Fibroblast of pulmonary artery (primary cell): Measurements from ENCODE around the gene ATP10B.

Experiments
- DNase-seq: peaks from one replicate; pipeline ENCODE4 v3.0.0-alpha.2; 2010; ENCODE audit warnings: low read depth
- H3K4me3 ChIP-seq: replicated peaks from 2 replicates; pipeline ENCODE4 v1.5.1; 2011; ENCODE audit warnings: low read depth, mild to moderate bottlenecking, control low read depth, low read length, moderate library complexity
- TF ChIP-seq, protein P1 (sequence below): IDR thresholded peaks from 2 replicates; pipeline ENCODE4 v1.5.1; 2011; ENCODE audit warnings: mild to moderate bottlenecking, control low read depth, low read length, inconsistent platforms; ENCODE audit errors: missing control alignments

ATP10B gene

DNA sequence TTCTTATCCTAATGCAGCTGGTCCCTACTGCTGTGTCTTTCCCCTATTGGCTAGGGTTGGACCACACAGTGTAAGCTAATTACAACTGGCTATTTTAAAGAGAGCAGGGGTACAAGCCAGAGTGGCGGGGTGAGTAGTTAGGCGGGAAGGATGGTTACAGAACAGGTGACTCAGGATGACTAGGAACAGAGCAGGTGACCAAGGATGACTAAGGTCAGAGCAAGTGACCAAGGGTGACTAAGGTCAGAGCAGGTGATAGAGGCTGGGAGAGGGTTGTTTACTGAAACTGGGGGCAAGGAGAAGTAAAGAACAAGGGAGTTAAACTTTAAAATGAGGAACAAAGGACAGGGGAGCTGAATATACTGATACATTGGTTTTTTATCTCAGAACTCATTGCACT lies 304.9 kb downstream of the ATP10B start:
- no peak overlapping the region for H3K4me3 ChIP-seq
- no peak for DNase-seq
- TF ChIP-seq, protein P1, sequence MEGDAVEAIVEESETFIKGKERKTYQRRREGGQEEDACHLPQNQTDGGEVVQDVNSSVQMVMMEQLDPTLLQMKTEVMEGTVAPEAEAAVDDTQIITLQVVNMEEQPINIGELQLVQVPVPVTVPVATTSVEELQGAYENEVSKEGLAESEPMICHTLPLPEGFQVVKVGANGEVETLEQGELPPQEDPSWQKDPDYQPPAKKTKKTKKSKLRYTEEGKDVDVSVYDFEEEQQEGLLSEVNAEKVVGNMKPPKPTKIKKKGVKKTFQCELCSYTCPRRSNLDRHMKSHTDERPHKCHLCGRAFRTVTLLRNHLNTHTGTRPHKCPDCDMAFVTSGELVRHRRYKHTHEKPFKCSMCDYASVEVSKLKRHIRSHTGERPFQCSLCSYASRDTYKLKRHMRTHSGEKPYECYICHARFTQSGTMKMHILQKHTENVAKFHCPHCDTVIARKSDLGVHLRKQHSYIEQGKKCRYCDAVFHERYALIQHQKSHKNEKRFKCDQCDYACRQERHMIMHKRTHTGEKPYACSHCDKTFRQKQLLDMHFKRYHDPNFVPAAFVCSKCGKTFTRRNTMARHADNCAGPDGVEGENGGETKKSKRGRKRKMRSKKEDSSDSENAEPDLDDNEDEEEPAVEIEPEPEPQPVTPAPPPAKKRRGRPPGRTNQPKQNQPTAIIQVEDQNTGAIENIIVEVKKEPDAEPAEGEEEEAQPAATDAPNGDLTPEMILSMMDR: no peak

GRCh38 chr5:160545832-160546231 lies 306.2 kb downstream of the ATP10B start:
- no peak overlapping the region for H3K4me3 ChIP-seq
- TF ChIP-seq, protein P1: no peak
- no peak for DNase-seq

DNA sequence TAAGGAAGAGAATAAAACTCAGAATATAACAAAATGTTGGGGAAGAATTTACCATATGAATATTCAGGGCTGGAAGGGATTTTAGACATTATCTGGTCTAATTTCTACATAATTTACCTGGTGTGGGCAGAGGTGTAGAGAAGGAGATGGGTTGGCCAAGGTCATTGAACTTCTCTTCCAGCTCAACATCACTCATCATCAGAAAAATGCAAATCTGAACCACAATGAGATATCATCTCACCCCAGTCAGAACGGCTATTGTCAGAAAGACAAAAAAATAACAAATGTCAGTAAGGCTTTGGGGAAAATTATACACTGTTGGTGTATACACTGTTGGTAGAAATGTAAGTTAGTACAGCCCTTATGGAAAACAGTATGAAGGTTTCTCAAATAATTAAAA lies 308.6 kb downstream of the ATP10B start:
- TF ChIP-seq, protein P1: no peak
- no peak for DNase-seq
- no peak overlapping the region for H3K4me3 ChIP-seq

DNA sequence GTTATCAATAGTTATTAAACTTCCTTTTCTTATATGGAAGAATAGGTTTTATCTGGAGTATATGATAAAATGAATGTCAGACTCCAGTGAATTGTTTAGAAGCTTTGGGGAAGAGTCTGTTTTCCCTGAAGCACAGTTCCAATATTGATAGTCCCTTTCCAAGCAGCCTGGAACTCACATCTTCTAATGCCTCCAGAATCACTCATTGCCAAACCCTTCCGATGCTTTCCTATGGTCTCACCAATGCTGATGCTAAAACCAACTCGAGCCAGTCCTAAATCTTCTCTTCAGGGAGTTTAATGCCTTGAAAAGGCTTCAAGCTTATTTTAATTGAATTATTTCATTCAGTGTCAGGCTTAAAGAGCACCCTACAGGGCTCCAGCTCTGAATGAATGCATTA lies 309.2 kb downstream of the ATP10B start:
- TF ChIP-seq, protein P1: no peak
- DNase-seq: no peak
- H3K4me3 ChIP-seq: no peak overlapping the region

DNA sequence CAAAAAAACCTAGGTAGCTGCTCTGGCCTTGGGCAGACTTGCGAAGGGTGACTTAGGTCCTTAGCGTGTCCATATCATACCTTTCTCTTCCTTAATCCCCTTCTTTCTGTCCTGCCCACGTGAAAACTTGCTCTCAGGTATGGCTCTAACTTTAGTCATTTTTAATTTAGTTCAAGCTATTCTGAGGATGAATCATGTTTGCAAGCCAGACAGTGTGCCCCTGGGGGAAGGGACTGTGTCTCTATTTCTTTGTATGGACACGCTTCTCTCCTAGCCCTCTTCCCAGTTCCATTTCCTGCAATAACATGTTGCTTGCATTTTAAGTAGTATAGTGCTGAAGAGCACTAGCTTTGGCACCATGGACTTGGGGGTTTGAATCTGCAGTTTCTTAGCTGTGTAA lies 309.7 kb downstream of the ATP10B start:
- no peak for DNase-seq

DNA sequence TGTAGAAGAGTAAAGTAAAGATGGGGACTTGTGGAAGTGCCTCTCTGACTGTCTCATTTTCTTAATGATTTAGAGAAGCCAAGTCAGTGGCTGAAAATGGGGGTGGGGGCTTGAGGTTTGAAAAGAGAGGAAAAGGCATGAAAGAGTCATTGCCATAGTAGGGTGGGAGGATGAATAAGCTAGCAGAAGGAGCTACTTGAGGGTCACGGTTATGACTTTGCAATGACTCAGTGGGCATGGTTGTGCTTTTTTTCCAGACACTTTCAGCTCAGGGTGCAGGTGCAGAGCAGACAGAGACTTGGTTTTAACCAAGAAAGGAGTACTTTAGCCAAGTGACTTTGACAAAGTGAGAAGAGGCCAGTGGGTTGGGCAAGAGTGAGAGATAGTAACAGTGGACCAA lies 312.6 kb downstream of the ATP10B start:
- no peak for DNase-seq
- TF ChIP-seq, protein P1: no peak
- no peak overlapping the region for H3K4me3 ChIP-seq

More for the DNA sequence above, 309.7 kb downstream of the ATP10B start:
- TF ChIP-seq, protein P1: no peak
- no peak overlapping the region for H3K4me3 ChIP-seq

DNA sequence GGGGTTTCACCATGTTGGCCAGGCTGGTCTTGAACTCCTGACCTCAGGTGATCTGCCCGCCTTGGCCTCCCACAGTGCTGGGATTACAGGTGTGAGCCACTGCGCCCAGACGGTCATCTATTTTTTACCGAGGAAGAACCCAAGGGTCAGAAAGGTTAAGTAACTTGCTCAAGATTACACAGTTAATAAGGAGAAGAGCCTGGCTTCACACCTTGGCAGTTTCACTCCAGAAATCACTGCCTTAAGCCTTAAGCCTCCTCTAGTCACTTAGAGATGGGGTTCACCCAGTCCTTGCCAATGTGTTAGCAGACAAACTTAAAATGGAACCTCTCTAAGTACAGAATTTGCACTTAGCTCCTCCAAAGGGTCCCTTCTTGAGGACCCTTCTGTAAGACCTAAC lies 314.1 kb downstream of the ATP10B start:
- DNase-seq: no peak

More for the DNA sequence above, 314.1 kb downstream of the ATP10B start:
- H3K4me3 ChIP-seq: no peak overlapping the region
- TF ChIP-seq, protein P1: no peak
